Naive B cell (primary cell): ENCODE results near the gene SLC8A2. TPM values are rescaled to one million over a fixed set of nuclear protein-coding genes. Genes with fewer than 3 reads are reported as not detected.
"Not testable (repeated sequence)": the region's sequence is repeated elsewhere in the genome, so short reads cannot be mapped to it uniquely, and the experiment has no call there.

Source experiments
- ATAC-seq, 2 donors: fragments of 150-1000 bp; cut with Tn5 transposase; 2 replicates each; pipeline ENCODE4 v1.10.0; 2021; ENCODE audit warnings: low read depth in 2 of 2, mild to moderate bottlenecking in 2 of 2, moderate library complexity in 2 of 2
- DNase-seq: peaks from one replicate; pipeline ENCODE4 v3.0.0; 2022
- H3K27ac Mint-ChIP-seq, 6 donors: one replicate each; pipeline ENCODE4 v1.8.0; 2020 to 2022; ENCODE audit warnings: mild to moderate bottlenecking in 6 of 6, mixed read lengths in 6 of 6, moderate library complexity in 5 of 6, inconsistent platforms in 2 of 6
- H3K27me3 Mint-ChIP-seq, 3 donors: one replicate each; pipeline ENCODE4 v1.8.0; 2021 to 2022; ENCODE audit warnings: mixed read lengths in 3 of 3, mild to moderate bottlenecking in 1 of 3
- H3K36me3 Mint-ChIP-seq, 2 donors: one replicate each; pipeline ENCODE4 v1.8.0; 2020 to 2022; ENCODE audit warnings: mixed read lengths in 2 of 2, inconsistent platforms in 1 of 2, mild to moderate bottlenecking in 1 of 2
- H3K4me1 Mint-ChIP-seq, 3 donors: one replicate each; pipeline ENCODE4 v1.8.0; 2020 to 2022; ENCODE audit warnings: mixed read lengths in 3 of 3, inconsistent platforms in 1 of 3, mild to moderate bottlenecking in 1 of 3, moderate library complexity in 1 of 3
- H3K4me3 Mint-ChIP-seq, 8 donors: one replicate each; pipeline ENCODE4 v1.8.0; 2020 to 2022; ENCODE audit warnings: mild to moderate bottlenecking in 8 of 8, mixed read lengths in 8 of 8, moderate library complexity in 8 of 8, inconsistent platforms in 2 of 8
- H3K9me3 Mint-ChIP-seq, 7 donors: one replicate each; pipeline ENCODE4 v1.8.0; 2020 to 2022; ENCODE audit warnings: mixed read lengths in 7 of 7, mild to moderate bottlenecking in 5 of 7, inconsistent platforms in 2 of 7, moderate library complexity in 1 of 7
- polyA plus RNA-seq, 6 donors: library from polyadenylated mRNA; unstranded; fragments of 300-500 nt; fragmentation: Illumina TruSeq; gene quantifications; one replicate each; pipeline ENCODE4 v1.2.3, GENCODE V29; 2021; ENCODE audit warnings: low read depth in 6 of 6

SLC8A2 gene
- polyA plus RNA-seq, 6 donors from 2014 or later: not detected

GRCh38 chr19:47398707-47399597 lies 72.7 kb downstream of the SLC8A2 start:
- H3K4me1 Mint-ChIP-seq: no peaks in the 10 kb centered on the region
- H3K9me3 Mint-ChIP-seq: peaks cover 0 to 5% (median 0%) of the 10 kb centered on the region in 7 donors
- DNase-seq (no peak), ATAC-seq (no peak)
- H3K27me3 Mint-ChIP-seq: peaks cover 27 to 63% (median 63%) of the 10 kb centered on the region in 3 donors
- H3K4me3 Mint-ChIP-seq: peak overlapping the region in 1 of 8 donors; percentile 30
- H3K36me3 Mint-ChIP-seq: peaks cover 0 to 7% of the 10 kb centered on the region in 2 donors
- H3K27ac Mint-ChIP-seq: no peak overlapping the region

- DNase-seq (peak; percentile 51), ATAC-seq (peak; percentile 74 to 75)
- Mint-ChIP-seq H3K9me3 (no peaks in the 10 kb centered on the region), H3K4me1 (peaks cover 0 to 11% (median 6%) of the 10 kb centered on the region in 3 donors), H3K27ac (peak overlapping the region in 1 of 6 donors; percentile 10), H3K36me3 (no peaks in the 10 kb centered on the region), H3K27me3 (peaks cover 21 to 46% (median 41%) of the 10 kb centered on the region in 3 donors), H3K4me3 (peak overlapping the region in 1 of 8 donors; percentile 16)
These were observed 80.0 kb downstream of the SLC8A2 start for GRCh38 chr19:47391510-47392223.

DNA sequence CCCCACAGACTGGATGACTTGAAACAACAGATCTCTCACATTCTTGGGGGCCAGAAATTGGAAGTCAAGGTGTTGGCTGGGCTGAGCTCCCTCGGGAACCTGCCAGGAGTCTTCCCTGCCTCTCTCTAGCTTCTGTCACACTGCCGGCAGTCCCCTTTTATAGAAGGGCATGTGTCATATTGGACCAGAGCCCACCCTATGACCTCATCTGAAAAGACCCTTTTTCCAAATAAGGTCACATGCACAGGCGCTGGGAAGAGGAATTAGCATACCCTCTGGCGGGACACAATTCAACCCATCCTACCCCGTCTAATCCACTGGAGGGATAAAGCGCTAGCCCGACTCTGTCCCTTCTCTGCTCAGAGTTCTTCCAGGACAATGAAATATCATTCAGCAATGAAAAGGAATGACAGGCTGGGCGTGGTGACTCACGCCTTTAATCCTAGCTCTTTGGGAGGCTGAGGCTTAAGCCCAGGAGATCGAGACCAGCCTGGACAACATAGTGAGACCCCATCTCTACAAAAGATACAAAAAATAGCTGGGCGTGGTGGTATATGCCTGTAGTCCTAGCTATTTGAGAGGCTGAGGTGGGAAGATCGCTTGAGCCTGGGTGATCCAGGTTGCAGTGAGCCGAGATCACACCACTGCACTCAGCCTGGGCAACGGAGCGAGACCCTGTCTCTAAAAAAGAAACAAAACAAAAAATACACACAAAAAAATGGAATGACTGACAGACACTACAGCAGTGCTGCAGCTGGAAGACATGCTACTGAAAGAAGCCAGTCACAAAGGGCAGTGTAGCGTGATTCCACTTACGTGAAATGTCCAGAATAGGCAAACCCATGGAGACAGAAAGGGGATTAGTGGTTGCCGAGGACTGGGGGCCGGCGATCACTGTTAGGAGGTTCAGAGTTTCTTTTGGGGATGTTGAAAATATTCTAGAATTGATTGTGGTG lies 80.9 kb downstream of the SLC8A2 start:
- Mint-ChIP-seq H3K9me3 (no peaks in the 10 kb centered on the region), H3K4me3 (no peak overlapping the region), H3K27ac (no peak overlapping the region), H3K4me1 (peaks cover 0 to 11% (median 6%) of the 10 kb centered on the region in 3 donors), H3K27me3 (peaks cover 17 to 41% (median 35%) of the 10 kb centered on the region in 3 donors), H3K36me3 (no peaks in the 10 kb centered on the region)
- ATAC-seq: peak in 1 of 2 donors; percentile 21
- no peak for DNase-seq

DNA sequence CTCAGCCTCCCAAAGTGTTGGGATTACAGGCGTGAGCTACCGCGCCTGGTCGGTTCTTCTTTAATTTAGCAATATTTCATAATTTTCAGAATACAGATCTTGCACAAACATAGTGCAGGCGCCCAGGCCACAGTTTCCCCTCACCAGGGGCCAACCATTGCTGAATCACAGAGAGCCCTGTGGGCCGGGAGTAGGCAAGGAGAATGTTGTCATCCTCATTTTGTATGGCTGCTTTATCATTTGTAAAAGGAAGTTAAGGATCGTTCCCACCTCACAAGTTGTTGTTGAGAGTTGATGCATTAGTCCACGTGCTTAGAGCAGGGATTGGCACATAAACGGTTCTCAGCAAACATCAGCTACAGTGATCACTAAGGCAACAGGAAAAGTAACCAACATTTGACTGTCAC lies 82.5 kb downstream of the SLC8A2 start:
- Mint-ChIP-seq H3K4me1 (peaks cover 0 to 11% (median 6%) of the 10 kb centered on the region in 3 donors), H3K9me3 (no peaks in the 10 kb centered on the region), H3K36me3 (no peaks in the 10 kb centered on the region), H3K4me3 (no peak overlapping the region), H3K27me3 (peaks cover 10 to 33% (median 24%) of the 10 kb centered on the region in 3 donors), H3K27ac (no peak overlapping the region)
- ATAC-seq: no peak
- no peak for DNase-seq

DNA sequence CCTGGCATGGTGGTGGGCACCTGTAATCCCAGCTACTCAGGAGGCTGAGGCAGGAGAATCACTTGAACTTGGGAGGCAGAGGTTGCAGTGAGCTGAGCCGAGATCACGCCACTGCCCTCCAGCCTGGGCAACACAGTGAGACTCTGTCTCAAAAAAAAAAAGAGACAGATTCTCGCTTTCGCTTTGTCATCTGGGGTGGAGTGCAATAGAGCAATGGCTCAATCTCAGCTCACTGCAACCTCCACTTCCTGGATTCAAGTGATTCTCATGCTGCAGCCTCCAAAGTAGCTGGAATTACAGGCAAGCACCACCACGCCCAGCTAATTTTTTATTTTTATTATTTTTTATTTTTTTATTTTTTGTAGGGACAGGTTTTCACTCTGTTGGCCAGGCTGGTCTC lies 83.0 kb downstream of the SLC8A2 start:
- Mint-ChIP-seq H3K27me3 (peaks cover 5 to 28% (median 19%) of the 10 kb centered on the region in 3 donors), H3K4me1 (peaks cover 0 to 12% (median 6%) of the 10 kb centered on the region in 3 donors)
- not testable (repeated sequence) for H3K4me3 Mint-ChIP-seq, H3K9me3 Mint-ChIP-seq, ATAC-seq, H3K27ac Mint-ChIP-seq, H3K36me3 Mint-ChIP-seq, DNase-seq

DNA sequence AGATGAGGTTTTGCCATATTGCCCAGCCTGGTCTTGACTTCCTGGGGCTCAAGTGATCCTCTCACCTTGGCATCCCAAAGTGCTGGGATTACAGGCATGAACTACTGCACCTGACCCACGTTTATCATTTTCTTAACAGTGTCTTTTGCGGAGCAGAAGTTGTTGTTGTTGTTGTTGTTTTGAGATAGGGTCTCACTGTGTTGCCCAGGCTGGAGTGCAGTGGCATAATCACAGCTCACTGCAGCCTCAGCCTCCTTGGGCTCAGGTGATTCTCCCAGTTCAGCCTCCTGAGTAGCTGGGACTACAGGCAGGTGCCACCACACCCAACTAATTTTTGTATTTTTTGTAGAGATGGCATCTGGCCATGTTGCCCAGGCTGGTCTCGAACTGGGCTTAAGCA lies 84.1 kb downstream of the SLC8A2 start:
- not testable (repeated sequence) for H3K4me3 Mint-ChIP-seq, H3K36me3 Mint-ChIP-seq, ATAC-seq, H3K9me3 Mint-ChIP-seq, H3K27ac Mint-ChIP-seq, DNase-seq
- H3K27me3 Mint-ChIP-seq: peaks cover 4 to 18% (median 8%) of the 10 kb centered on the region in 3 donors
- peaks cover 5 to 20% (median 14%) of the 10 kb centered on the region in 3 donors for H3K4me1 Mint-ChIP-seq

GRCh38 chr19:47386582-47386981 lies 85.1 kb downstream of the SLC8A2 start:
- not testable (repeated sequence) for H3K4me3 Mint-ChIP-seq, H3K36me3 Mint-ChIP-seq, H3K27ac Mint-ChIP-seq, DNase-seq, ATAC-seq, H3K9me3 Mint-ChIP-seq
- Mint-ChIP-seq H3K27me3 (peaks cover 4 to 16% (median 7%) of the 10 kb centered on the region in 3 donors), H3K4me1 (peaks cover 11 to 26% (median 21%) of the 10 kb centered on the region in 3 donors)

DNA sequence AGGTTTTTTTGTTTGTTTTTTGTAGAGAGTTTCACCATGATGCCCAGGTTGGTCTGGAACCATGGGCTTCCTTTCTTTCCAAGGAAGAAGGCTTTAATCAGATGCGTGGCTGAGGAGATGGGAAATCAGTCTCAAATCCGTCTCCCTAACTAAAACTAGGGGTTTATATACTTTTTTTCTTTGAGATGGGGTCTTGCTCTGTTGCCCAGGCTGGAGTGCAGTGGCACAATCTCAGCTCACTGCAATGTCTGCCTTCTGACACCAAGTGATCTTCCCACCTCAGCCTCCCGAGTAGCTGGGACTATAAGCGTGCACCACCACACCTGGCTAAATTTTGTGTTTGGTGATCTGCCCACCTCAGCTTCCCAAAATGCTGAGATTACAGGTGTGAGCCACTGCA lies 87.2 kb downstream of the SLC8A2 start:
- H3K9me3 Mint-ChIP-seq, H3K4me3 Mint-ChIP-seq, H3K27me3 Mint-ChIP-seq, ATAC-seq, DNase-seq, H3K27ac Mint-ChIP-seq: not testable (repeated sequence)
- Mint-ChIP-seq H3K36me3 (peaks cover 0 to 22% of the 10 kb centered on the region in 2 donors), H3K4me1 (peaks cover 15 to 26% (median 25%) of the 10 kb centered on the region in 3 donors)

- H3K36me3 Mint-ChIP-seq: peaks cover 0 to 22% of the 10 kb centered on the region in 2 donors
These were observed 87.8 kb downstream of the SLC8A2 start for GRCh38 chr19:47383890-47384289.

DNA sequence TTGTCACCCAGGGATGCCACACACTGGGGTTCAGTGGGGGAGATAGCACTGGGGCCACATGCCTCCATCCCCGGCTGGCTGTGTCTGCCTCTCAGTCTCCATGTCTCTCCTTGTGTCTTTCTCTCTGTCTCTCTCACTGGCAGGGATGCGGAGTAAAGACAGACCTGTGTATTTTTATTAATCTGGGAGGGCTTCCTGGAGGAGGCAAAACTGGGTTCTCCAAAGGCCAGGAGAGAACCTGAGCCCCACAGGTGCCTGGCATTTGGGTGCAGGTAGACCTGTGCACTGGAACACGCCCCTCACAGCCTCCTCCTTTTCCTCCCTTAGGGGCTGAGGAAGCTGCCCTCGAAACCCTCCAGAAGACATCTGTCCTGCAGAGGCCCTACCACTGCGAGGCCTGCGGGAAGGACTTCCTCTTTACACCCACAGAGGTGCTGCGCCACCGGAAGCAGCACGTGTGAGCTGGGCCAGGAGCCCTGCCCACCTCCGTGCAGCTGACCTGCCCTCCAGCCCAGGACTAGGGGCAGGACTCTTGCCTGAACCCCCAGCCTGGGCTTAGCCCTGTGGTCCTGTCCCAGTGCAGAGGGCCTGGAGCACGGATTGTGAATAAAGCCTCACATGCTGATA lies 89.9 kb downstream of the SLC8A2 start:
- DNase-seq (peak; percentile 14), ATAC-seq (peak; percentile 74 to 83)
- H3K27me3 Mint-ChIP-seq: peaks cover 0 to 4% (median 0%) of the 10 kb centered on the region in 3 donors
- H3K4me1 Mint-ChIP-seq: peaks cover 15 to 26% (median 25%) of the 10 kb centered on the region in 3 donors
- H3K4me3 Mint-ChIP-seq: peak overlapping the region in 3 of 8 donors; percentile 3 to 69 (median 15)
- H3K9me3 Mint-ChIP-seq: peaks cover 0 to 3% (median 0%) of the 10 kb centered on the region in 7 donors
- H3K27ac Mint-ChIP-seq: peak overlapping the region in 5 of 6 donors; percentile 65 to 81 (median 72)
- peaks cover 0 to 22% of the 10 kb centered on the region in 2 donors for H3K36me3 Mint-ChIP-seq

More at GRCh38 chr19:47383890-47384289, 87.8 kb downstream of the SLC8A2 start:
- not testable (repeated sequence) for H3K27me3 Mint-ChIP-seq, ATAC-seq, DNase-seq, H3K9me3 Mint-ChIP-seq, H3K4me3 Mint-ChIP-seq
- Mint-ChIP-seq H3K27ac (peak overlapping the region in 1 of 6 donors; percentile 26), H3K4me1 (peaks cover 15 to 26% (median 25%) of the 10 kb centered on the region in 3 donors)

- Mint-ChIP-seq H3K4me3 (no peak overlapping the region), H3K27me3 (peaks cover 0 to 4% (median 0%) of the 10 kb centered on the region in 3 donors), H3K36me3 (peaks cover 0 to 22% of the 10 kb centered on the region in 2 donors), H3K9me3 (peaks cover 0 to 3% (median 0%) of the 10 kb centered on the region in 7 donors), H3K27ac (peak overlapping the region in 3 of 6 donors; percentile 53 to 81 (median 65)), H3K4me1 (peaks cover 15 to 26% (median 25%) of the 10 kb centered on the region in 3 donors)
- no peak for ATAC-seq
- DNase-seq: no peak
These were observed 90.6 kb downstream of the SLC8A2 start for GRCh38 chr19:47381121-47381520.

- ATAC-seq (no peak), DNase-seq (no peak)
- H3K4me3 Mint-ChIP-seq: peak overlapping the region in 1 of 8 donors; percentile 25
- H3K36me3 Mint-ChIP-seq: peaks cover 0 to 22% of the 10 kb centered on the region in 2 donors
- H3K27ac Mint-ChIP-seq: peak overlapping the region in 3 of 6 donors; percentile 15 to 53 (median 20)
- H3K27me3 Mint-ChIP-seq: peaks cover 0 to under 1% (median 0%) of the 10 kb centered on the region in 3 donors
- peaks cover 15 to 26% (median 25%) of the 10 kb centered on the region in 3 donors for H3K4me1 Mint-ChIP-seq
- peaks cover 0 to 3% (median 0%) of the 10 kb centered on the region in 7 donors for H3K9me3 Mint-ChIP-seq
These were observed 91.1 kb downstream of the SLC8A2 start for GRCh38 chr19:47380559-47380958.
